ENCODE measurements around the gene BCAT1.

The BCAT1 gene

DNA sequence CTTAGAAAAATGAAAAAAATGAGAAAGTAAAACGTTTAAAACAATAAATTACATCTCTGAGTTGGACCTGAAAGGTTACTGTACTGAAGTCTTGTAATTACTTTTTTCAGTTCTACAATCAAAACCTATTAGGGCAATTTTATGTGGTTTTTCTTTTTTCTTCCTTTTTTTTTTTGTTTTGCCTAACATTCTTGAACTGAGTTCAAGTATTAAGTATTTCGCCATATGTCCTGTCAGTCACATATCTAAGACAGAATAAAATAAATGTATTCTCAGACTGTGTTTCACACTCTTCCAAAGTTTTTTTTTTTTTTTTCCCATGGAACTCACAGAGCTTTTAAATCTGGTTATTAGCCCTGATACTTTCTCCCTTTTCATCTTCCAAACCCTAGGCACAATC, 172.0 kb downstream of the BCAT1 start:
- Histone ChIP-seq H3K27me3 (ENCODE audit: low read depth) (no peaks in the 10 kb centered on the region), H3K4me3 (no peak overlapping the region), H3K36me3 (replicated peaks) (no peaks in the 10 kb centered on the region), H3K9me3 (no peaks in the 10 kb centered on the region), H3K4me1 (peaks cover 6% of the 10 kb centered on the region; the same call in 1 of the 2 replicates)
- DNase-seq (ENCODE audit: low spot score in 2 of 2) = no peak
- in situ Hi-C loops (cut with MboI; ENCODE audit: low sequenced_read_pairs) = no loop called here

DNA sequence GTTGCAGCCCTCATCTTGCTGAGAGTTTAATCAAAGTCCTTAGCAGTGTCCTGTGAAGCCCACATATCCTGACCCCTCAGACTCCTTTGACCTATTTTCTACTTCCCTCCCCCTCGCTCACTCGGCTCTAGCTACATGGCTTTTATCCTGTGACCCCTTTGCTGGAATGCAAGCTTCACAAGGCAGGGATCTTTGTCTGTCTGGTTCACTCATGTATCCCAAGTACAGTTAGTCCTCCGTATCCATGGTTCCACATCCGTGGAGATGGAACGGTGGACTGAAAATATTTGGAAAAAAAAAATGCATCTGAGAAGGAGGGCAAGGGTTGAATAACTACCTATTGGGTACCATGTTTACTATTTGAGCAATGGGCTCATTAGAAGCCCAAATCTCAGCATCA, 173.8 kb downstream of the BCAT1 start:
- Histone ChIP-seq H3K9me3 (no peaks in the 10 kb centered on the region), H3K4me1 (0 out of 2 replicates have a peak, but pooled peaks cover 3% of the 10 kb centered on the region), H3K4me3 (no peak overlapping the region), H3K36me3 (replicated peaks) (no peaks in the 10 kb centered on the region), H3K27me3 (ENCODE audit: low read depth) (no peaks in the 10 kb centered on the region)
- in situ Hi-C loops (cut with MboI; ENCODE audit: low sequenced_read_pairs) = no loop called here
- DNase-seq (ENCODE audit: low spot score in 2 of 2) = no peak

DNA sequence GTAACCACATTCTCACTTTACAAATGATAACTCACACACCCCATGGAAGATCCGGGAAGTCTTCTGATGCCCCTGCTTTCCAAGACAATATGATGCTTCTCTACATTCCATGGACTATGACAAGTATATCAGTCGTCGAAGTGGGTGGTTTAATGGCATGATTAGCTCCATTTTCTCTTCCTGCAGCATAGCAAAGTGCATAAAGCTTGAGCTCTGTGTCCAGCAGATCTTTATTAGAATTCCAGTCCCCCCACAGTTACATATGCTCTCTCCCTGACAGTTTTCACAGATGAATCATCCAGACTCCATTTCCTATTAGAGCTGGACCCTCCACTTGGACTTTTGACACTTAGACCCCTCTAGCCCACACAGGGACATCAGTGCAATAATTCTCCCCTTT, 174.9 kb downstream of the BCAT1 start:
- no peaks in the 10 kb centered on the region for H3K36me3 ChIP-seq (replicated peaks)
- 0 out of 2 replicates have a peak, but pooled peaks cover 3% of the 10 kb centered on the region for H3K4me1 ChIP-seq
- in situ Hi-C loops (cut with MboI; ENCODE audit: low sequenced_read_pairs) = no loop called here
- no peak for DNase-seq (ENCODE audit: low spot score in 2 of 2)
- no peaks in the 10 kb centered on the region for H3K9me3 ChIP-seq
- no peaks in the 10 kb centered on the region for H3K27me3 ChIP-seq (ENCODE audit: low read depth)
- no peak overlapping the region for H3K4me3 ChIP-seq

DNA sequence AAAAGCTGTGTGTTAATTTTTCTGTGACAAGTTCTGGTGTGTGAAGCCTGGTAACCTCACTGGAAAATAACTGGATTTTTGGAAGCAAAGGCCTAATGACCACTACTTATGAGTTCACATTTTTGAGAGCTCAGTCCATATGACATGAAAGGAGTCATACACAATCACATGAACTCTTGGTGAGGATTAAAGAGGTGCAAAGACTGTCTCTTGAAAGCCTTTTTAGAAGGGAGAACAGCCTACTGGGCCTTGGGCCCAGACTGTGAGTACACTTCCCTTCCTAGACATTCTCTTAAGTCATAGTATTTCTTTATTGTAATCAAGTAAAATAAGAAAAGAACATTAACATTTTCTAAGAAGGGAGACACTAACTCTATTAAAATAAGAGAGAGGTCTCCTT, 176.1 kb downstream of the BCAT1 start:
- Histone ChIP-seq H3K4me3 (no peak overlapping the region), H3K9me3 (no peaks in the 10 kb centered on the region), H3K4me1 (0 out of 2 replicates have a peak, but pooled peaks cover 3% of the 10 kb centered on the region), H3K36me3 (replicated peaks) (no peaks in the 10 kb centered on the region), H3K27me3 (ENCODE audit: low read depth) (no peaks in the 10 kb centered on the region)
- DNase-seq (ENCODE audit: low spot score in 2 of 2) = no peak
- in situ Hi-C loops (cut with MboI; ENCODE audit: low sequenced_read_pairs) = no loop called here

DNA sequence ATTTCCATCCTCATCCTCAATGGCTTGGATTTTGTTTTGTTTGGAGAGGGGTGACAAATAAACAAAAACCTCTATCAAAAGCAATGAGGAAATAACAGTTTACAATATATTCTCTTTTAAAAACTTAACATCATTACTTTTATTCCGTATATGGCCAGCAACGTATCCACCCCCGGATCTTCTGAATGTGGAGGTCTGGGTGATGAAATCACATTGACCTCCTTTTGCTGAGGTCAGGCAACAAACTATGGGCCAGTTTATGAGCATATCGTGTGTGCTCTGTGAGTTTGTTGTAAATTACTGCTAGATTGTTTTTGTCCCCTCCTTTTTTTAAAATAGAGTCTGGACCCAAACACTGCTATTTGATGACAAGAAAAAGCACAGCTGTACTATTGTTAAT, 178.1 kb downstream of the BCAT1 start:
- Histone ChIP-seq H3K36me3 (replicated peaks) (no peaks in the 10 kb centered on the region), H3K27me3 (ENCODE audit: low read depth) (no peaks in the 10 kb centered on the region), H3K4me1 (0 out of 2 replicates have a peak, but pooled peaks cover 3% of the 10 kb centered on the region), H3K9me3 (no peaks in the 10 kb centered on the region; the same call in 1 of the 2 replicates), H3K4me3 (no peak overlapping the region)
- DNase-seq (ENCODE audit: low spot score in 2 of 2) = no peak
- in situ Hi-C loops (cut with MboI; ENCODE audit: low sequenced_read_pairs) = no loop called here

DNA sequence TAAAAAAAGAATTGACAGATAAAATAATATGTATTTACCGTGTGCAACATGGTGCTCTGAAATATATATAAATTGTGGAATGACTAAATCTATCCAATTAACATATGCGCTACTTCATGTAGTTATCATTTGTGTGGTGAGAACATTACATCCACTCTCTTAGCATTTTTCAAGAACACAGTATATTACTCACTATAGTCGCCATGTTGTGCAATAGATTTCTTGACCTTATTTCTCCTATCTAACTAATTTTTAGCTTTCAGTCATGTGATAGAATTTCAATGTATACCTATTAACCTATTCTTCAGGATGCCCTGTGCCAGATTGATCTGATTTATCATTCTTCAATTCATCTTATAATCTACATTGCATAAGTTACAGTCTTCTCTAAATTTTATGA, 178.6 kb downstream of the BCAT1 start:
- Histone ChIP-seq H3K27me3 (ENCODE audit: low read depth) (no peaks in the 10 kb centered on the region), H3K4me1 (0 out of 2 replicates have a peak, but pooled peaks cover 3% of the 10 kb centered on the region), H3K36me3 (replicated peaks) (no peaks in the 10 kb centered on the region), H3K9me3 (no peaks in the 10 kb centered on the region; the same call in 1 of the 2 replicates), H3K4me3 (no peak overlapping the region)
- no peak for DNase-seq (ENCODE audit: low spot score in 2 of 2)
- in situ Hi-C loops (cut with MboI; ENCODE audit: low sequenced_read_pairs) = no loop called here

DNA sequence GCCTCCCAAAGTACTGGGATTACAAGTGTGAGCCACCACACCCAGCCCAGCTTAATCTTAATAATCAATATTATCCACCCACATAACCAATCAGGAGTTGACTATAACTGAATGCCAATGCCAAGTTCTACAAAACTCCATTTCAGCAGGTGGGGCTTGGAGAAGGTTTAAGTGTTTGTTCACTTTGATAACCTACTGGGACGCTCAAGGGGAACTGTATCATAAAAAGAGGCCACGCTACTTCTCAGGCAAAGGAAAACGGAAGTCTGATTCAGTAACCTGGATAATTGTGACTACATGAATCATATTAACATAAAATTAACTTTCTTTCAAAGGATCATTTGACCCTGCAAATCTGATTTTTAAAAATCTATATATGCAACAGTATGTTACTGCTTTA, 179.2 kb downstream of the BCAT1 start:
- DNase-seq (ENCODE audit: low spot score in 2 of 2) = no peak
- Histone ChIP-seq H3K36me3 (replicated peaks) (no peaks in the 10 kb centered on the region), H3K9me3 (no peaks in the 10 kb centered on the region; the same call in 1 of the 2 replicates), H3K4me3 (no peak overlapping the region), H3K27me3 (ENCODE audit: low read depth) (no peaks in the 10 kb centered on the region), H3K4me1 (0 out of 2 replicates have a peak, but pooled peaks cover 3% of the 10 kb centered on the region)
- in situ Hi-C loops (cut with MboI; ENCODE audit: low sequenced_read_pairs) = no loop called here

DNA sequence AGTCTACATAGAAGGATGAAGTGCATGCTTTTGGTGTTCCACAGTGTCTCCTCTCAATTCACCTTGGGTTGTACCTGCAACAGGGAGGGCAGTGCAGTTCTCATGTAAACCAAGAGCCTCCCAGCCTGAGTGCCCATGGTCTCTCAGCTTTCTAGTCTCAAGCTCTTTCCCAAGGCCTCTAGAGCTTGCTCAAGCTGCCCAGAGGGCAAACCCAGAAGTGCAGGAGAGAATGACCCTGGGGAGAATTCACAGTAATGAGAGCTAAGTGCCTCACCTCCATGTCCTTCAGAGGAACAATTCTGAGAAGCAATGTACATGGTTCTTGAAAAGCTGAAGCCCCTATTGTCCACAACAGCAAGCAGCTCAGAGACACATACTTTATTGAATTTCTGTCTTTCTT, 180.5 kb downstream of the BCAT1 start:
- Histone ChIP-seq H3K27me3 (ENCODE audit: low read depth) (no peaks in the 10 kb centered on the region), H3K4me1 (0 out of 2 replicates have a peak, but pooled peaks cover 3% of the 10 kb centered on the region), H3K9me3 (no peaks in the 10 kb centered on the region; the same call in 1 of the 2 replicates), H3K4me3 (no peak overlapping the region), H3K36me3 (replicated peaks) (no peaks in the 10 kb centered on the region)
- no peak for DNase-seq (ENCODE audit: low spot score in 2 of 2)
- in situ Hi-C loops (cut with MboI; ENCODE audit: low sequenced_read_pairs) = no loop called here

DNA sequence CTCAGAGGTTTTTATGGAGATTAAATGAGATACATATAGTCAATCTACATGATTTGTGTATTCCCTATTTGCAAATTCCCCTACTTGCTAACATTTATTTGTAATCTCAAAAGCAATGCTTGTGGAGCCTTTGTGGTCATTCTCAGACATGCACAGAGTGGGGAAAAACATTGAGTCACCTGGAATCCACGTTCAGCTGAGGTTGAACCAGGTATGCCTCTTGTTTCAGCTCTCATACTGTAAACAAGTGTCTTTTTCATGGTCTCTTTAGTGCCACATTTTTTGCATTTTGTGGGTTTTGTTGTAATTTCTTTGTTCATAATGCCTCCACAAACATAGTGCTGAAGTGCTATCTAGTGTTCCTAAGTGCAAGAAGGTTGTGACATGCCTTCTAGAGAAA, 181.9 kb downstream of the BCAT1 start:
- Histone ChIP-seq H3K4me1 (no peaks in the 10 kb centered on the region), H3K36me3 (replicated peaks) (no peaks in the 10 kb centered on the region), H3K27me3 (ENCODE audit: low read depth) (no peaks in the 10 kb centered on the region), H3K4me3 (no peak overlapping the region), H3K9me3 (no peaks in the 10 kb centered on the region; the same call in 1 of the 2 replicates)
- in situ Hi-C loops (cut with MboI; ENCODE audit: low sequenced_read_pairs) = no loop called here
- no peak for DNase-seq (ENCODE audit: low spot score in 2 of 2)

DNA sequence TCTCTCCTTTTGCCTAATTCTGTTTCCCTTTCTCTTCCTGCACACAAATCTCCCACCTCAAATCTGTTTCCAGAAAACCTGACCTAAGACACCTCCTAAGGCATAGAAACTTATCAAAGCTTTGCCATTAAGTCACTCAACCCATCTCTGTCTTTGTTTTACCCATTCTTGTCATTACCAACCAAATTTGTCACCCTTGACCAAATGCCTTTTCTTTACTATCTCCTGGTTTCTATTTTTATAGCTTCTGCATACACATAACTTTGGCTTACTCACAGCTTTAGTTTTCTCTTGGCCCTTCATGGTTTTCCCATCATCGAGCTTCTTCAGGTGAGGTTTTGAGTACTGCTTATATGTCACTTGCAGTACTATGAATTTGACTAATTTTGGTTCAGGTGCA, 184.2 kb downstream of the BCAT1 start:
- Histone ChIP-seq H3K4me1 (peaks cover 5% of the 10 kb centered on the region; the same call in 1 of the 2 replicates), H3K4me3 (no peak overlapping the region), H3K27me3 (ENCODE audit: low read depth) (no peaks in the 10 kb centered on the region), H3K9me3 (no peaks in the 10 kb centered on the region; the same call in 1 of the 2 replicates), H3K36me3 (replicated peaks) (no peaks in the 10 kb centered on the region)
- in situ Hi-C loops (cut with MboI; ENCODE audit: low sequenced_read_pairs) = no loop called here
- DNase-seq (ENCODE audit: low spot score in 2 of 2) = no peak

DNA sequence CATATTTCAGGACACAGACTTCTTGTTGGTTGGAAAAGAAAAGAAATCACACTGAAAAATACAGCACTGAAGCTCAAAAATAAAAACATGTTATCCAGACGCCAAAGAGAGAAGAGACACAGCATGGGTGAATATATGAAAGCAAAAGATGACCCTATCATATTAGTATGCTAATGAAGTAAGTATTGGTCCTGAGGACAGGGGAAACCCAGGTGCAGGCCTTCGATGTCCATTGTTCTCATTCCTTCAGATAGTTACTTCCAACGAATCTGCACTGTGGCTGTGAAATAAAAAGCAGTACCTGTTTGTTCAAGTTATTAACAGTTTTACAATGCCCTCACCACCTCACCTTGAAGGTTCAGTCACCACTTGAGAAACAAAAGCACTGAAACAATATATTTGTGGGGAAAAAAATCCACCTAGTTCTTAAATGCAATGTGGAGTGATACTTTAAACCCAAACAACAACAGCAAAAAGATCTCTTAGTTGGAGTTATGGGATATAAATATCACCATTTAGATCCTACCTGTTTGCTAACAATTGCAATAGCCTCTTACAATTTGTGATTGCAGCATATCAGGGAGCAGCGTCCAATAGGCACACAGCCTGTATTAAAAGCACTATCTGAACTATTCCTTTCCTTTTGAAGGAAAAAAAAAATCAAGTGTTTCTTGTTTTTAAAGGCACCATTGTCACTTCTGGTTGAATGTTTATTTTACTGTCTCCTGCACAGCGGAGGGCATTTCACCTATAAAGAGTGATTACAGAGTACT, 188.1 kb downstream of the BCAT1 start:
- in situ Hi-C loops (cut with MboI; ENCODE audit: low sequenced_read_pairs) = no loop called here
- no peak for DNase-seq (ENCODE audit: low spot score in 2 of 2)
- peaks cover 5% of the 10 kb centered on the region; the same call in 1 of the 2 replicates for H3K4me1 ChIP-seq

DNA sequence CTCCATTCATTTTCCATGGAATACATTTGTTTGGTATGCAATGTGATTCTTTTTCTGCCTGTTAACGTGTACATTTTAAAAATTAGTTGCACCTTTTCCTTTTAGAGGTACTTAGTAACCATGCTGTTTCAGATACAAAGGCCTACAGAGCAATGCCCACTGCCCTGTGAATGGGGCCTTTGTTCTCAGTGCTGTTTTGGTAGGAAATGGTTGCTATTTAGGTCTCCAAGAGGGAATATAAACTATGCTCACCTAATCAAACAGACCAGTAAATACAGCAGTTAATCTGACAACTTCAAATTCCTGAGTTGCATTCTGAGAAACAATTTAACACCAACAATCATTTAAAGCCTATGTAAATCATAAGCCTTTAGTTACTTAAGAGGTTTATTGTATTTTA, 188.7 kb downstream of the BCAT1 start:
- H3K9me3 ChIP-seq = no peaks in the 10 kb centered on the region
- DNase-seq (ENCODE audit: low spot score in 2 of 2) = peak; percentile 12 to 14
- peaks cover 5% of the 10 kb centered on the region; the same call in 1 of the 2 replicates for H3K4me1 ChIP-seq
- H3K4me3 ChIP-seq = no peak overlapping the region
- in situ Hi-C loops (cut with MboI; ENCODE audit: low sequenced_read_pairs) = no loop called here
- no peaks in the 10 kb centered on the region for H3K27me3 ChIP-seq (ENCODE audit: low read depth)
- no peaks in the 10 kb centered on the region for H3K36me3 ChIP-seq (replicated peaks)

More for the DNA sequence above, 188.1 kb downstream of the BCAT1 start:
- H3K36me3 ChIP-seq (replicated peaks) = no peaks in the 10 kb centered on the region
- no peaks in the 10 kb centered on the region for H3K27me3 ChIP-seq (ENCODE audit: low read depth)
- H3K4me3 ChIP-seq = no peak overlapping the region
- no peaks in the 10 kb centered on the region for H3K9me3 ChIP-seq

Measured in HAP-1 (cell line).